Measurements from ENCODE around the gene DHX32.

The DHX32 gene

DNA sequence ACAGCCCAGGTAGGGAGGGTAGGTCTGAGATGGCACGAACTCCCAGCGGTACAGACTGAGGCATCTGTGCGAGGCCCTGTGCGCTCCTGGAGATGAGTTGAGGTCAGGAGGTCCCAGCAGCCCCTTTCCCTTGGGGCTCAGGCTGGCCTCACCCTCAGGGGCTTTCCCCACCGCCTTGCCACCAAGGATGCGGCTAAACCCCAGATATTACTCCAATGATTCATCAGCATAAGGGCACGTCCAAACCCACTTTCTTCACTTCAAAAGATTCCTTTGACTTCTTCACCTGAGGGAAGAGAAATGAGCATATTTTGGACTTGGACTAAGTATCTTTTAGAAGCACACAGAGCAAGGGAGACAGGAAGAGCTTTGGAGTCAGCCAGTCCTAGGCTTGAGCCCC is 78.4 kb downstream of the DHX32 start:
- DNase-seq: no peak

DNA sequence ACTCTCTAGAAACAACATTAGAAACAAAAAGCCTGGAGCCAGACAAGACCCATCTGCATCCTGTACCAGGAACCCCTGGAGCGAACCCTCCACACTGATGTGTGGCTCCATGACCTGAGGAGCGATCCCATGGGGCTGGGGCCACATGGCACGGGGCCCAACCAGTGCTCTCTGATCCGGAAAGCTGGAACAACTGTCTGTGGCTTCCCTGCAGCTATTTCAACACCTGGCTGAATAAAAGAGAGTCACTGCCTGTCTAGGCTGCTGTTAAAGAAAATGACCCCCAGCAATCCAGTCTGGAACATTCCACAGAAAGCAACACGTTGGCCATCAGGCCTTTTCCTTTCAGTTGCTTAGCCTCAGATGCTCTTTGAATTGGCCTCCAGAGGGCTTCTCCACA is 79.0 kb downstream of the DHX32 start:
- no peak for DNase-seq

DNA sequence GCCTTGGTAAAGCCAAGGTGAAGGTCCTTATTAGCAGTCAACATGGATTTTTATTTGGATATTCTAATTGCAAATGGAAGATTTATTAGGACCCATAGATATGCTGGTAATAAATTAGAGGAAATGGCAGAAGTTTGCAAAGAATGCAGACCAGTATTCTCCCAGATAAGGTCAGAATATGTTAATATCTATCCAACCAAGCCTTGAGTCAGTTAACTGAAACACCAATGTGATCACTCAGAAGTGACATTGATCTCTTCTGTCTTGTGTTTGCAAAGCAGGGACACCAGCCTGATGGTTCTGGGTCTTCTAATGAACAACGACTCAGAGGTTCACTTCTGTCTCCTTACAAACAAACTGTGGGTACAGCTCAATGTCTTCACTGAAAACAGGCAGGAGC is 79.5 kb downstream of the DHX32 start:
- DNase-seq: no peak

DNA sequence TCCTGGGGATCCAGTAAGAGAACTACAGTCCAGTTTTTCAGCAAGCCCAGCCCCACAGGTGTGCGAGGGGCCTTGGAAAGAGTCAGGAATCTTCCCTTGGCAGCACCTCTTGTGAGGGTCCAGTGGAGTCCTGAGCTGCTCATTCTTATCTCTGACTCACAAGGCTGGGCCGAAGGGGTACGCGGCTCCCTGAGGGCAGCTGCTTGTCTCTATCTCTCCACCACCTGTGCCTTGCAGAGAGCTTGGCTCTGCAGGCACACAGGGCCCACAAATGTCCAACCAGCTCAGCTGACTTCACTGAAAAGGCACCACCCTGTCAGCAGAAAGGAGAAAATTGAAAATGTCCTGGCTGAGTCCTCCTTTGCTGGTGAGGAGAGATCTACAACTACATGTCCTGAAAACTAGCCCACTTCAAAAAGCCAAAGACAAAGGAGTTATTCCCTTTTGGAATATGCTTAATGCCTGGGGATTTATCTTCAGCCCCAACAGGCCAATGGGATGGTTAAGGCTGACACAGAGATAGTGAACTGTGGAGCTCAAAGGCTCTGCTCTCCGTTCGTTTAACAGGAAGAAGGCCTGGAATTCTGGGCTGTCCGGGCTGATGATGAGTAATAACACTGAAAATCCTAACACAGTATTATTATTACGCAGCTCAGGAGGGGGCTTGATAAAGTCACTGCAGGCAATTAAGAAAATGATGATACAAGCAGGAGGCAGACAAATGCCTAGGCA is 81.5 kb downstream of the DHX32 start:
- no peak for DNase-seq

DNA sequence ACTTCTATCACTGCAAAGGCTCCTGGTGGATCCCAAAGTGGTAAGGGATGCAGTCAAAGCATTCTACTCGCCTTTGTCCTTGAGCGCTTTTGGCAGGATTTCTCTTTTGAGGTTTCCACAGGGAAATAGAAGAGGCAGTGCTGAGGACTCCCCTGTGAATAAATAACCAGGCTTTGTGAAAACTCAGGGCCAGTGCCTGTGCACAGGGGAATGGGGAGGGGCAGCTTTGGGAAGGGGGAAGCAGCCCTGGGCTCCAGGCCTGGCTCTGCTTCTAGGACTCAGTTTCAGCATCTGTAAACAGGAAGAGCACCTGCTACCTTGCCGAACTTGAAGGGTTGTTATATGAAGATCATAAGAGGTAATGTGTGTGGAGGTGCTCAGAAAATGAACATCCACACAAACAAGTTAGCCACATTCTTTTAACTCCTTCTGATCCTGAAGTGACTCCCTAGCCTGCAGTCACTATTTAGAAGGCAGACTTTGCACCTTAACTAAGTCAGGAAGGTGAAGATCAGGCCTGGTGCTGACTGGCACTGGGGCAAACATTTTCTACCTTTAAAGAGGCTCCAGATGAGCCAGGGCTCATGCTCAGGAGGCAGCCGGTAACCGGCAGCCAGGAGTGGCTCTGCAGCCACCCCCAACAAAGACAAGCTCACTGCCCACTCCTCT is 83.0 kb downstream of the DHX32 start:
- no peak for DNase-seq

DNA sequence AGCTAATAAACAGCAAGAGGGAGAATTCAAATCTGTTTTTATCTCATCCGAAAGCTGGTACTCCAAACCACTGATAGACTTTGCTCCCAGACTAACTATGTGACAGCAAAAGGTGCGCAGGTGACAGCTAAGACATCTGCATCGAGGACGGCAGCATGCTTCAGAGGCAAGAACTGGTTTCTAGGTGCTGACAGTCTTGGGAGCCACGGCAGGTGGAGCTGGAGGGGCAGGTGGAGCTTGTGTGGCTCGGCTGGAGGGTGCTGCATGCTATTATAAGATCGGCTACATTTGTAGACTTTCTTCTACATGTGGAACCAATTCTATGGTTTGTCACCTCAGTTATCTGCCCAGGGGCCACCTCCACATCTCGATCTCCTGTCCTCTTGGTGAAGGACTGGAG is 83.7 kb downstream of the DHX32 start:
- DNase-seq: no peak

DNA sequence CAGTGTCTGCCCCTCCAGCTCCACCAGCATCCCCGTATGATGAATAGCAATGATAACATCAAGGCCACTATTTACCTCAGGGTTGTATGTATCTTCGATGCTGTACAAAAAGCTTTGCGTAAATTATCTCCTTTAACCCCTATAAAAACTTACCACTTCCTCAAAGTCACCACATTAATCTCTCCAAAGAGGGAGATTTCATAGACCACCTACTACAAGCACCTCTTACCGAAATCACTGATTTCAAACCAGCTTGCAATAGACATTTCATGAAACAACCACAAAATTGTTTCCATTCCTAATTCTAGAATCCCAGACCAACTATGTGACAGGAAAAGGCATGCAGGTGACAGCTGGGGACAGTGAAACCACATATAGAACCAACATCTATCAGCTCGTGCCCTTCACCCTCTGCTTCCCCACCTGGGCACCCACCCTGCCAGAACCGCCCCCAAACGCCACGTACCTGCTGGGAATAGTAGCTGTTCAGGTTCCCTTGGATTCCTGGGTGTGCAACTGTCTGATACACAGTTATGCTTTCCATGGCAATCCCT is 85.4 kb downstream of the DHX32 start:
- DNase-seq: no peak

DNA sequence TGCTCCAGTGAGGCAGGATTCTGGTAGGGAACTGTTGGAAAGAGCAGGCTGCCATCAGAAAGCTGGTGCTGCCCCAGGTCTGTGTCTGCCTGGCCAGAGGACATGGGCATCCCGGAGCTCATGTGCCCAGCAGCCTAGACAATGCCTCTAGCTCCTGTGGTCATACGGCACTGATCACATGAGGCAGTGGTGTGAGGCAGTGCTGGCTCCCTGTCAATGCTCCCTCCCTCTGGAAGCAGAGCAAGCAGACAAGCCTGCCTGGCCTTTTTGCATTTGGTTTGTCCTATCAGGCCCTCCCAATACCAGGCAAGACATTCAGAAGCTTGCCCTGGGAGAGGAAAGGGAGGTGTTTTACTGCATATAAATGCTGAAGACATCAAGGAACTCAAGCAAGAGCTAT is 86.0 kb downstream of the DHX32 start:
- no peak for DNase-seq

DNA sequence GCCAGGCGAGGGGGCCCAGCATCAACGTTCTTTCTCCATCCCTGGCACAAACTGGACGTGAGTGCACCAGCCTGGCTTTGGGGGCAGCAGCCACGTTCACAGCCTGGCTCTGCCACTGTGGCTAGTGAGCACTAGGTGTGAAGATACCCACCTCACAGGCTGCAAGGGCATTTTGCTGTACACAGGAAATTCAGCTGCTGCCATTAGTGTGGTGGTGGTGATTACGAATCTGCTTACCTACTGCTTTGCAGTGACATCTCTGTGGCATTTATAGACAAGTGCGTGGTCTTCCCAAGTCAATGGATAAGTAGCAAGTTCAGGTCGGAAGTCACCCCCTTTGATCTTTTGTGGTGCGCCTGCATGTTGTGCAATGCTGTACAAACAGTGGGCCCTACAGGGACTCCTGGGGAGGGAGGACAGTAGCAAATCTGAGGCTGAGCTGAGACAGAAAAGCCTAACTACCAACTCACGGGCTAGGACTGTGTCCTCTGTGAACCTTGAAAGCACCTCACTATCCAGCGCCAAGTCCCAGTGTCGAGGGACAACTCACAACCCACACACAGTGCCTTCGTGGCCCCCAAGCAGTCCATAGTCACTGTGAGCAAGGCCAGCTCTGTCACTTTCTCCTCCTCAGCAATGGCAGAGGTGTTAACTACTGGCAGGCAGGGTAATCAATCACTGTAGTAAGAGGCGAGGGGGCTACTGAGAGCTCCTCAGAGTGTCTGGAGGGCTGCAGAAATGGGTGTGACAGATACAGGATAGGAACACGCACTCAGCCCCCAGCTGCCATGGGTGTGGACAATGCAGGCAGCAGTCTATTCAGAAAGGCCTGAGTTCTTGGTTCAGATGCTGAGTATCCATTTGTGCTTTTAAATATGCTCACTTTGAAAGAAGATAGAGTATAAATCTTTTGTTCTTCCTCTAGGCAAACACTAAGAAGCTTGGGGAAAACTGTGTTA is 88.5 kb downstream of the DHX32 start:
- no peak for DNase-seq

DNA sequence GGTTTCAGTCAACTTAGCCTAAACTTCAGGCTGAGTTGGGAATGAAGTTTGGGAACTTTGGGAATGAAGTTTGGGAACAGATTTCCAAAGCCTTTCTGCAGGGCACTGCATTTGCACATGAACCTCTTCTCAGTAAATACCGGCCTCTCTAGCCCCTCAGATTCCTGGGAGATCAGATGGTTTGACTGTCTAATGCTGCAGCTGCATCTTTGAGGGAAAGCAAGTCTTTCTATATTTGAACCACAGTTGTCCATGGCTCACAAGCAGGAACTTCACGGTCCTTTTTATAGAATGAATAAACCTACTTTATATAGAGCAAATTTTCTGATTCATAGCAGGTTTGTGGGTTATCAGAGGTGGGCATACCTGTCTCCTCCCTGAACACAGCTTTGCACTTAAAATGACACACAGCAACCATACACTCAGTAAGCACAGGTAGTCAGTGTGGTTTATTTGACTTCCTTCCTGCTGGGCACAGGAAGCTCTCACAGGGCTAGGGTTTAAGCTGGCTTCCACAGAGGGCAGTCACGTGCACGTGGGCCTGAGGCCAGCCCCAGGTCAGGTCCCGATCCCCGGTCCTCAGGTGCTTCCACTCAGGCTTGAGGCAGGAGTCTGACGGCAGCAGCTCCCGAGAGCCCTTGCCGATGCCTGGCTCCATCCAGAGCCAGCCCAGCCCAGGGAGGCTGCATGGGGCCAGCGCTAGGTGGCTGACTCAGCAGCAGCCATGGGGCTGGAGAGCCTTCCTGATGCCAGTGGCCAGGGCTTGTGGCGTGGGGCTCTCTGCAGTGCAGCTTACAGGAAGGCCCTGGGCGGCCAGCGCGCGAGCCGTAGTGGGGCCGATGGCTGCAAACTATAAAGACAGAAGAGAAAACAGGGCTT is 92.7 kb downstream of the DHX32 start:
- no peak for DNase-seq
